Neural cell (in vitro differentiated cells): Measurements from ENCODE around the gene TIMM17A. TPM values are rescaled to one million over a fixed set of nuclear protein-coding genes. Genes with fewer than 3 reads are reported as not detected.

Experiments
- H2AFZ ChIP-seq: fragments of 200-600, 300-800 bp; sonication (generic), shearing (Covaris generic); 2 replicates; pipeline ENCODE4 v1.6.0; 2014; ENCODE audit warnings: low read depth, mild to moderate bottlenecking, antibody characterized with exemption, low read length, moderate library complexity
- H3F3A ChIP-seq: fragments of 200-600 bp; shearing (Covaris generic); 2 replicates; pipeline ENCODE4 v1.6.1; 2016; ENCODE audit warnings: mild to moderate bottlenecking, moderate library complexity, mixed read lengths, antibody characterized with exemption, low read length; ENCODE audit not compliant: insufficient read depth, poor library complexity, severe bottlenecking
- H3K27ac ChIP-seq: fragments of 200-600, 300-800 bp; sonication (generic), shearing (Covaris generic); 2 replicates; pipeline ENCODE4 v1.5.1; 2014; ENCODE audit warnings: mild to moderate bottlenecking, low read length, moderate library complexity
- H3K27me3 ChIP-seq: fragments of 300-800, 200-600 bp; sonication (generic), shearing (Covaris generic); 2 replicates; pipeline ENCODE4 v1.6.0; 2014; ENCODE audit warnings: mild to moderate bottlenecking, low read depth, low read length, moderate library complexity; ENCODE audit not compliant: insufficient read depth
- H3K36me3 ChIP-seq: fragments of 300-800, 200-600 bp; sonication (generic), shearing (Covaris generic); 2 replicates; pipeline ENCODE4 v1.5.1; 2014; ENCODE audit warnings: mild to moderate bottlenecking, antibody characterized with exemption, low read length, moderate library complexity; ENCODE audit not compliant: insufficient read depth
- H3K4me2 ChIP-seq: fragments of 300-800, 200-600 bp; sonication (generic), shearing (Covaris generic); 2 replicates; pipeline ENCODE4 v1.6.0; 2014; ENCODE audit warnings: mild to moderate bottlenecking, low read length
- H3K4me3 ChIP-seq: fragments of 300-800, 200-600 bp; sonication (generic), shearing (Covaris generic); 2 replicates; pipeline ENCODE4 v1.5.1; 2014; ENCODE audit warnings: mild to moderate bottlenecking, low read length, moderate library complexity
- H3K79me2 ChIP-seq: fragments of 200-600 bp; shearing (Covaris generic); replicated peaks from 2 replicates; pipeline ENCODE4 v1.6.0; 2014; ENCODE audit warnings: mild to moderate bottlenecking, low read length, moderate library complexity; ENCODE audit not compliant: insufficient read depth
- H3K9ac ChIP-seq: fragments of 300-800, 200-600 bp; sonication (generic), shearing (Covaris generic); 2 replicates; pipeline ENCODE4 v1.6.1; 2016; ENCODE audit warnings: mild to moderate bottlenecking, low read length, mixed read lengths
- H3K9me2 ChIP-seq: fragments of 200-600 bp; shearing (Covaris generic); 2 replicates; pipeline ENCODE4 v1.6.1; 2016; ENCODE audit warnings: mild to moderate bottlenecking, low read length, mixed read lengths; ENCODE audit not compliant: insufficient read depth
- H3K9me3 ChIP-seq: fragments of 200-600, 300-800 bp; sonication (generic), shearing (Covaris generic); 2 replicates; pipeline ENCODE4 v1.6.1; 2016; ENCODE audit warnings: mild to moderate bottlenecking, mixed run types, low read length, moderate library complexity, mixed read lengths
- H4K20me1 ChIP-seq: fragments of 200-600 bp; shearing (Covaris generic); 2 replicates; pipeline ENCODE4 v1.6.1; 2016; ENCODE audit warnings: mild to moderate bottlenecking, mixed run types; ENCODE audit not compliant: insufficient read depth
- EP300 ChIP-seq: fragments of 450-650 bp; conservative IDR thresholded peaks from 2 replicates; pipeline ENCODE4 v1.6.1; 2014; ENCODE audit warnings: antibody characterized with exemption, mild to moderate bottlenecking, moderate library complexity; ENCODE audit not compliant: poor library complexity, severe bottlenecking
- EZH2 ChIP-seq: fragments of 200-600, 300-800 bp; shearing (Covaris generic), sonication (generic); IDR thresholded peaks from 2 replicates; pipeline ENCODE4 v1.6.1; 2014; ENCODE audit warnings: antibody characterized with exemption, low read length, borderline replicate concordance, mild to moderate bottlenecking; ENCODE audit not compliant: insufficient read depth, poor library complexity, severe bottlenecking
- MXI1 ChIP-seq: fragments of 450-650 bp; conservative IDR thresholded peaks from 2 replicates; pipeline ENCODE4 v1.6.1; 2014; ENCODE audit warnings: antibody characterized with exemption, mild to moderate bottlenecking; ENCODE audit not compliant: poor library complexity, severe bottlenecking
- POLR2AphosphoS5 ChIP-seq: IDR thresholded peaks from 2 replicates; pipeline ENCODE4 v1.6.1; 2012
- RAD21 ChIP-seq: fragments of 450-650 bp; conservative IDR thresholded peaks from 2 replicates; pipeline ENCODE4 v1.6.1; 2014; ENCODE audit warnings: antibody characterized with exemption, mild to moderate bottlenecking, moderate library complexity
- SMC3 ChIP-seq: fragments of 450-650 bp; conservative IDR thresholded peaks from 2 replicates; pipeline ENCODE4 v1.6.1; 2014; ENCODE audit warnings: antibody characterized with exemption, mild to moderate bottlenecking, moderate library complexity; ENCODE audit not compliant: poor library complexity
- TAF1 ChIP-seq: IDR thresholded peaks from 2 replicates; pipeline ENCODE4 v1.6.1; 2012; ENCODE audit warnings: low read depth
- polyA plus RNA-seq: library from polyadenylated mRNA; depleted of rRNA; stranded (reverse); fragments of >200 nt; gene quantifications from 2 replicates; pipeline ENCODE4 v1.2.3, GENCODE V29; 2014
- TF ChIP-seq, protein P1 (sequence below): fragments of 450-650 bp; IDR thresholded peaks from 2 replicates; pipeline ENCODE4 v1.5.1; 2014; ENCODE audit warnings: antibody characterized with exemption, mild to moderate bottlenecking, moderate library complexity; ENCODE audit not compliant: poor library complexity, severe bottlenecking
- TF ChIP-seq, protein P2 (sequence below): IDR thresholded peaks from 2 replicates; pipeline ENCODE4 v1.6.1; 2012; ENCODE audit warnings: borderline replicate concordance

Gene TIMM17A
- polyA plus RNA-seq, 1 donor from 2014 or later: 91.7 TPM

GRCh38 chr1:201947697-201948008 is 7.7 kb upstream of the TIMM17A start:
- peaks cover 32% of the 10 kb centered on the region for H3K27me3 ChIP-seq
- no peak overlapping the region for H2AFZ ChIP-seq

GRCh38 chr1:201949491-201949890 is 5.8 kb upstream of the TIMM17A start:
- H3F3A ChIP-seq: no peaks in the 10 kb centered on the region
- peaks cover 32% of the 10 kb centered on the region for H3K27me3 ChIP-seq
- no peak overlapping the region for H3K27ac ChIP-seq
- H3K9ac ChIP-seq: no peak overlapping the region
- TF ChIP-seq, protein P1, sequence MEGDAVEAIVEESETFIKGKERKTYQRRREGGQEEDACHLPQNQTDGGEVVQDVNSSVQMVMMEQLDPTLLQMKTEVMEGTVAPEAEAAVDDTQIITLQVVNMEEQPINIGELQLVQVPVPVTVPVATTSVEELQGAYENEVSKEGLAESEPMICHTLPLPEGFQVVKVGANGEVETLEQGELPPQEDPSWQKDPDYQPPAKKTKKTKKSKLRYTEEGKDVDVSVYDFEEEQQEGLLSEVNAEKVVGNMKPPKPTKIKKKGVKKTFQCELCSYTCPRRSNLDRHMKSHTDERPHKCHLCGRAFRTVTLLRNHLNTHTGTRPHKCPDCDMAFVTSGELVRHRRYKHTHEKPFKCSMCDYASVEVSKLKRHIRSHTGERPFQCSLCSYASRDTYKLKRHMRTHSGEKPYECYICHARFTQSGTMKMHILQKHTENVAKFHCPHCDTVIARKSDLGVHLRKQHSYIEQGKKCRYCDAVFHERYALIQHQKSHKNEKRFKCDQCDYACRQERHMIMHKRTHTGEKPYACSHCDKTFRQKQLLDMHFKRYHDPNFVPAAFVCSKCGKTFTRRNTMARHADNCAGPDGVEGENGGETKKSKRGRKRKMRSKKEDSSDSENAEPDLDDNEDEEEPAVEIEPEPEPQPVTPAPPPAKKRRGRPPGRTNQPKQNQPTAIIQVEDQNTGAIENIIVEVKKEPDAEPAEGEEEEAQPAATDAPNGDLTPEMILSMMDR: no peak
- TF ChIP-seq TAF1 (no peak), MXI1 (no peak), POLR2AphosphoS5 (no peak)
- TF ChIP-seq, protein P2, sequence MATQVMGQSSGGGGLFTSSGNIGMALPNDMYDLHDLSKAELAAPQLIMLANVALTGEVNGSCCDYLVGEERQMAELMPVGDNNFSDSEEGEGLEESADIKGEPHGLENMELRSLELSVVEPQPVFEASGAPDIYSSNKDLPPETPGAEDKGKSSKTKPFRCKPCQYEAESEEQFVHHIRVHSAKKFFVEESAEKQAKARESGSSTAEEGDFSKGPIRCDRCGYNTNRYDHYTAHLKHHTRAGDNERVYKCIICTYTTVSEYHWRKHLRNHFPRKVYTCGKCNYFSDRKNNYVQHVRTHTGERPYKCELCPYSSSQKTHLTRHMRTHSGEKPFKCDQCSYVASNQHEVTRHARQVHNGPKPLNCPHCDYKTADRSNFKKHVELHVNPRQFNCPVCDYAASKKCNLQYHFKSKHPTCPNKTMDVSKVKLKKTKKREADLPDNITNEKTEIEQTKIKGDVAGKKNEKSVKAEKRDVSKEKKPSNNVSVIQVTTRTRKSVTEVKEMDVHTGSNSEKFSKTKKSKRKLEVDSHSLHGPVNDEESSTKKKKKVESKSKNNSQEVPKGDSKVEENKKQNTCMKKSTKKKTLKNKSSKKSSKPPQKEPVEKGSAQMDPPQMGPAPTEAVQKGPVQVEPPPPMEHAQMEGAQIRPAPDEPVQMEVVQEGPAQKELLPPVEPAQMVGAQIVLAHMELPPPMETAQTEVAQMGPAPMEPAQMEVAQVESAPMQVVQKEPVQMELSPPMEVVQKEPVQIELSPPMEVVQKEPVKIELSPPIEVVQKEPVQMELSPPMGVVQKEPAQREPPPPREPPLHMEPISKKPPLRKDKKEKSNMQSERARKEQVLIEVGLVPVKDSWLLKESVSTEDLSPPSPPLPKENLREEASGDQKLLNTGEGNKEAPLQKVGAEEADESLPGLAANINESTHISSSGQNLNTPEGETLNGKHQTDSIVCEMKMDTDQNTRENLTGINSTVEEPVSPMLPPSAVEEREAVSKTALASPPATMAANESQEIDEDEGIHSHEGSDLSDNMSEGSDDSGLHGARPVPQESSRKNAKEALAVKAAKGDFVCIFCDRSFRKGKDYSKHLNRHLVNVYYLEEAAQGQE: no peak
- H3K9me2 ChIP-seq: no peaks in the 10 kb centered on the region
- H2AFZ ChIP-seq: no peak overlapping the region
- H3K79me2 ChIP-seq: no peaks in the 10 kb centered on the region
- no peaks in the 10 kb centered on the region for H4K20me1 ChIP-seq
- no peak overlapping the region for H3K4me2 ChIP-seq
- no peak overlapping the region for H3K4me3 ChIP-seq
- no peaks in the 10 kb centered on the region for H3K36me3 ChIP-seq
- no peaks in the 10 kb centered on the region for H3K9me3 ChIP-seq

More at GRCh38 chr1:201947697-201948008, 7.7 kb upstream of the TIMM17A start:
- H3K4me3 ChIP-seq: no peak overlapping the region
- H3K9me3 ChIP-seq: no peaks in the 10 kb centered on the region
- H3F3A ChIP-seq: no peaks in the 10 kb centered on the region
- TF ChIP-seq, protein P1: no peak
- no peak for TF ChIP-seq EP300
- TF ChIP-seq, protein P2: no peak
- TF ChIP-seq SMC3: no peak
- no peak for TF ChIP-seq EZH2
- TF ChIP-seq RAD21: no peak
- TF ChIP-seq TAF1: no peak
- no peak for TF ChIP-seq MXI1
- TF ChIP-seq POLR2AphosphoS5: no peak
- no peaks in the 10 kb centered on the region for H4K20me1 ChIP-seq
- H3K36me3 ChIP-seq: no peaks in the 10 kb centered on the region
- no peaks in the 10 kb centered on the region for H3K79me2 ChIP-seq
- H3K9me2 ChIP-seq: no peaks in the 10 kb centered on the region
- no peak overlapping the region for H3K27ac ChIP-seq
- H3K9ac ChIP-seq: no peak overlapping the region
- H3K4me2 ChIP-seq: no peak overlapping the region
